ENCODE results near the gene RNU6-1.

RNU6-1 gene

GRCh38 chr15:67832031-67832551 is 7.8 kb downstream of the RNU6-1 start:
- no peak for DNase-seq

DNA sequence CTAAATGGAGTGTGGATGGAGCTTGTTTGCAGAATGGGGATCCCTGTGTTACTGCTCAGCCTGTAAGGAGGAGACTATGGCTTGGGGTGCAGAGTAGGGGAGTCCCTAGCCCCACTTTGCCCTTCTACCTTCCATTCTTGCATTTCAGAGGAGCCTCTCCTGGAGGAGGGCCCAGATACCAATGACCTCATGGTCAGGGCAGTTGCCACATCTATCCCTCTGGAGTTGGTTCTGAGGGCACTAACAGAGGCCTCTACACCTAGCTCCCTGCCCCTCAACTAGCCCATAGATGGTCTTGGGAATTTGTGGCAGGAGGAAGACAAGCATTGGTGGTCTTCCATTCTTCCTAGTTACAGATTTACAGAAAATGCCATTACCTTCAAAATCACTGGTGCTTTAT is 8.5 kb downstream of the RNU6-1 start:
- DNase-seq, result no peak

DNA sequence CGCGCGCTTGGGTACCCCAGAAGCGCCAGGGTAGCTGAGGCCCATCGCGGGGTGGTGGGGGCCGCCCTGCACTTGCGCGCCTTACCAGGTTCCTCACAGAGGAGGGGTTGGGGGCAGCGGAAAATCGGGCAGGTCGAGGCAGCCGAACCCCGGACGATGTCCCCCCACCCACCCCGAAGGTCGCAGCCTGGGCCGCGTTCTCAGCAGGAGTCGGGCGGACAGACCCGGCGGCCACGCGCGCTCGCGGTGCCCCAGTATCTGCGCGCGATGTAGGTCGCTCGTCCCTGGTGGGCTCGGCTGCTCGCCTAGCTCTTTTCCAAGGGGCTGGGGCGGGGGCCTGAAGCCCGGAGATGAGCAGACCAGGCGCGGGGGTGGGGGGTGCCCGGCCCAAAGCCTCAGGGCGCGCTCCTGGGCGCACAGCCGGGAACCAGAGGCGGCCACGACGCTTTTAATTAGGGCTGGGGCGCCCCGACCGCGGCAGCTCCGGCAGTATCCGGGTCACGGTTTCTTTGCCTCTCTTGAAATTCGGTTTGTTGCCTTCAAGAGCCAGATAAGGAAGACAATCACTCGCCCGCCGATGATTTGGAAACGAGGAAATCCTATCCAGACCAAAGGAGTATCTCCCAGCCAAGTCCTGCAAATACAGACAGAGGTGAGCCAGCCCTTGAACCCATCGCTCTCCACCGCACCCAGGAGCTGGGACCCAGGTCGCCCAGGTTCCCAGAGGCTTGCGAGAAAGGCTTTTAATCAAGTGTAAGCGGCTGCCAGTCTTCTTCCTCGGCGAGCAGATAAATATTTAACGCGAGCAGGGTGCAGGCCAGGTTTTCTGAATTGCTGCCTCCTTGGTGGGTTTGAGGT is 10.0 kb downstream of the RNU6-1 start:
- DNase-seq, result no peak

GRCh38 chr15:67828969-67829646 is 10.7 kb downstream of the RNU6-1 start:
- DNase-seq, result no peak

DNA sequence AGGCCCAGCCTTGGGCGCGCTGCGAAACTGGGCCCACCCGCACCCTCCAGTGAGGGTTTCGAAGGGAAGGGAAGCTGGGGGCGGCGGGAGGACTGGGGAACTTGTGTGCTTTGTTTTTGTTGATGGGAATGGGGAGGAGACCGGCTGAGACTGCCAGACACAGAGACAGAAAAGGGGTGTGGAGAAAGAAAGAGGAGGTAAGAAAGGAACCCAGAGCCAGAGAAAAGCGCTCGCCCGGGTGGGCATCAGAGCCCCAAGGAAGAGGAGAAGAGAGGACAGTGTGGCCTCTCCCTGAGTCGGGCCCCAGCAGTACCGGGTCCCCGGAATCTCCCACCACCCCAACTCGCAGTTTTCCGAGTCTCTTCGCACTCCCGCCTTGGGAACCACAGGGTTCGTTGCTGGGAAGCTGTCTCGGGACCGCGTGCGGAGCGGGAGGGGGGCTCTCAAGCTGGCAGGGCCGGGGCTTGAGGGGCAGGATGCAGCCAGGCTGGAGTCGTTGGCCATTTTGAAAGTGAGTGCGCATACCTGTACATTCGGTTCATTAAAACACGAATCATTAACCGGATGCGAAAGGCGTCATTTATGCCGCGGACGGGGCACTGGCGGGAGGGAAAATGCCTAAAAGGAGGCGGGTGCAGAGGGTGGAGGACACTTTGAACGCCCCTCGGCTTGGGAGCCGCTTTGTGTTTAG is 11.4 kb downstream of the RNU6-1 start:
- DNase-seq, result no peak

DNA sequence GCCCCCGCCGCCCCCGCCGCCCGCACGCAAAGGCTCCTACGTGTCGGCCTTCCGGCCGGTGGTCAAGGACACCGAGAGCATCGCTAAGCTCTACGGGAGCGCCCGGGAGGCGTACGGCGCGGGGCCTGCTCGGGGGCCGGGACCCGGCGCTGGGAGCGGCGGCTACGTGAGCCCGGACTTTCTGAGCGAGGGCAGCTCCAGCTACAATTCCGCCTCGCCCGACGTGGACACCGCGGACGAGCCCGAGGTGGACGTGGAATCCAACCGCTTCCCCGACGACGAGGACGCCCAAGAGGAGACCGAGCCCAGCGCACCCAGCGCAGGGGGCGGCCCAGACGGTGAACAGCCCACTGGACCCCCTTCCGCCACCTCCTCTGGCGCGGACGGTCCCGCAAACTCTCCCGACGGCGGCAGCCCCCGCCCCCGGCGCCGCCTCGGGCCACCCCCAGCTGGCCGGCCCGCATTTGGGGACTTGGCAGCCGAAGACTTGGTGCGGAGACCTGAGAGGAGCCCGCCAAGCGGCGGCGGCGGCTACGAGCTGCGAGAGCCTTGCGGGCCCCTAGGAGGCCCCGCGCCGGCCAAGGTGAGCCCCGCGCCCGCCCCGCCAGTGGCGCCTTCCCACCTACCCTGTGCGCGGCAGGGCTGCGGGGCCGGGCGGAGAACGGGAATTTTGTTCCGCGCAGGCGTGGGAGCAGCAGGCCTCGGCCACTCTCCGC is 12.1 kb downstream of the RNU6-1 start:
- no peak for DNase-seq

DNA sequence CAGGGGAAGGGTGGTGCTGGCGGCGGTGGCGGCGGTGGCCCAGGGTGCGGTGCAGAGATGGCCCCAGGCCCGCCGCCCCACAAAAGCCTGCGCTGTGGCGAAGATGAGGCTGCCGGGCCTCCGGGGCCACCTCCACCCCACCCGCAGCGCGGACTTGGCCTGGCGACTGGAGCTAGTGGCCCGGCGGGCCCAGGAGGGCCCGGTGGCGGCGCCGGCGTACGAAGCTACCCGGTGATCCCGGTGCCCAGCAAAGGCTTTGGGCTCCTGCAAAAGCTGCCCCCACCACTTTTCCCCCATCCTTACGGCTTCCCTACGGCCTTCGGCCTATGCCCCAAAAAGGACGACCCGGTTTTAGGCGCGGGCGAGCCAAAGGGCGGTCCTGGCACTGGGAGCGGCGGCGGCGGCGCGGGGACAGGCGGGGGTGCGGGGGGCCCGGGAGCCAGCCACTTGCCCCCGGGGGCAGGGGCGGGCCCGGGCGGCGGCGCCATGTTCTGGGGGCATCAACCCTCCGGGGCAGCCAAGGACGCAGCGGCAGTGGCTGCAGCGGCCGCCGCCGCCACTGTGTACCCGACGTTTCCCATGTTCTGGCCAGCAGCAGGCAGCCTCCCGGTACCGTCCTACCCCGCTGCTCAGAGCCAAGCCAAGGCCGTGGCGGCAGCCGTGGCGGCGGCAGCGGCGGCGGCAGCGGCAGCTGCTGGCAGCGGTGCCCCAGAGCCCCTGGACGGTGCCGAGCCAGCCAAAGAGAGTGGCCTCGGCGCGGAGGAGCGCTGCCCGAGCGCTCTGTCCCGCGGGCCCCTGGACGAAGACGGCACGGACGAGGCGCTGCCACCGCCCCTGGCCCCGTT is 12.9 kb downstream of the RNU6-1 start:
- no peak for DNase-seq

DNA sequence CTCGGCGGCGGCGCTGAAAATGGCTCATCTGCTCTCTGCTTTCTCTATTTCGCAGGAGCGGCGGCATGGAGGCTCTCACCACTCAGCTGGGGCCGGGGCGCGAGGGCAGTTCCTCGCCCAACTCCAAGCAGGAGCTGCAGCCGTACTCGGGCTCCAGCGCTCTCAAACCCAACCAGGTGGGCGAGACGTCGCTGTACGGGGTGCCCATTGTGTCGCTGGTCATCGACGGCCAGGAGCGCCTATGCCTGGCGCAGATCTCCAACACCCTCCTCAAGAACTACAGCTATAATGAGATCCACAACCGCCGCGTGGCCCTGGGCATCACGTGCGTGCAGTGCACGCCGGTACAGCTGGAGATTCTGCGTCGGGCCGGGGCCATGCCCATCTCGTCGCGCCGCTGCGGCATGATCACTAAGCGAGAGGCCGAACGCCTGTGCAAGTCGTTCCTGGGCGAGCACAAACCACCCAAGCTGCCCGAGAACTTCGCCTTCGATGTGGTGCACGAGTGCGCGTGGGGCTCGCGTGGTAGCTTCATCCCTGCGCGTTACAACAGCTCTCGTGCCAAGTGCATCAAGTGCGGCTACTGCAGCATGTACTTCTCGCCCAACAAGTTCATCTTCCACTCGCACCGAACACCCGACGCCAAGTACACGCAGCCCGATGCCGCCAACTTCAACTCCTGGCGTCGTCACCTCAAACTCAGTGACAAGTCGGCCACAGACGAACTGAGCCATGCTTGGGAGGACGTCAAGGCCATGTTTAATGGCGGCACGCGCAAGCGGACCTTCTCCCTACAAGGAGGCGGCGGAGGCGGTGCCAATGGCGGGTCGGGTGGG is 13.7 kb downstream of the RNU6-1 start:
- no peak for DNase-seq

DNA sequence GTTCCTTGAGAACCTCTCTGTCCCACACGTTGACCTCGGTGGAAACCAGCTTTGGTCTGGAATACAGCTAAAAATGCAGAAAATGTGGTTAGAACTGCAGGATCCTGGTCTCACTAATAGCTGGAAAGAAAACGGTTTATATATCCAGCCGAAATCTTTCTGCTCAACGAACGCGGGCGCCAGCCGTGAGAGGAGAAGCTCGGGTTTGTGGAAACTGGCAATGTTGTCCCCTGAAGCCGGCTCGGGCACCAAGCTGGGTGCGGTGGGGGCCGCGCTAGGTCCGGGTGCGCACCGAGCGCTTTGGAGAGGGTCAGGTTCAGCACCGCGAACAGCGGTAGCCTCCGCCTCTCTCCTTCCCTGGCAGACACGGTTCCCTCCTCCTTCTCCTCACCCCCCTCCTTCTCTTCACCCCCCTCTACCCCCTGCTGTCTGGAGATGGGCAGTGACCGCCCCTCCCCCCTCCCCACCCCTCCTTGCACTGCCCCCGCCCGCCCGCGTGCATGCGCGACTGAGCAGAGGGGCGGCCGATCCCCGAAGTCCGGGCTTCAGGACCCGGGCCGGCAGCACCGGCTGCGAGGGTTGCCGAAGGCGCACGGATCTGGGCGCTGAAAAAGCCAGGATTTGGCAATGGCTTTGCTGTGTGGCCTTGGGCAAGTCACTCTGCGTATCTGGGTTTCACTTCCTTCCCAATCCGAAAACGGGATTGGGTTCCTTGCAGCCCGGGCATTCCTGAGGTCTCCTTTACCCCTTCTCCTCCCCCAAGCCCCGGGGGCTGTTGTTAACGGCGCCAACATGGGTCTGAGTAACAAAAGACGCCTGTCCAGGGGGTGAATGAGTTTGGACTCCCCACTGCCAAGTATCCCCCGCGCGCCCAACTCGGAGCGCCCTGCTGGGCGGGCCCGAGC is 14.6 kb downstream of the RNU6-1 start, which contains the start of gene SKOR1:
Gene SKOR1, plus strand, starts transcription at position 534 of the 905 bp plus-strand sequence. Its CDS starts 94 bp downstream, at position 628.
- no peak for DNase-seq

DNA sequence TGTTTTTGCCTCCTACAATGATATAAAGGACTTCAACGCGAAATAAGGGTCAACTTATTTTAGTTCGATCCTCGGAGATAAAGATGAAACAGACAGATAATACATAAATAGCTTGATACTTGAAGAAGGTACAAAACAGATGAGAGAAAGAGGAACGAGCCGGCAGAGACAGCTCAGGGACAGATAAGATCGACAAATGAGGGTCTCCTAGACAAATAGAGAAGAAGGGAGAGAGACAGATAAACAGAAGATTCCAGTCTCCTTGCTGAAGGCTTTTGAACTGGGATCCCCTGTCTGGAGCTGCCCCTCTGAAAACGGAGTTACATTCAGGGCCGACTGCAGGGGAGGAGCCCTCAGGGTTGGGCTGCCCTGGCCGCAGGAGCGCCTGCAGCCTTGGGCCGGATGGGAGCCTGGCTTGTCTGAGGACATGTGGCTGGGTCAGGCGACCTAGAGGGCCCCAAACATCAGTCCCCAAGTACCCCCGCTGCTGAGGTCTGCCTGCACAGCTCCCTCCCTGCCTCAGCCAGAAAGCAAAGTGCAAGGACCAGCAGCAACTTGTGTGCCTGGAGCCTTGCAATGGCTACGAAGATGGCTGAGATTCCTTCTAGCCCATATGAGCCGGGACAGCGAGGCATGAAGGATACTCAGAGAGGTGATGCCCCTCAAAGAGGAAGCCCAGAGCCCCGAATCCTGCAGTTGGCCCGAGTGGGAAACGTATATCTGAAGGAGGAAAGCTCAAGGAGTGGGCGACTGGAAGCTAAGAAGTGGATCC is 15.5 kb downstream of the RNU6-1 start:
- no peak for DNase-seq

GRCh38 chr15:67823314-67824196 is 16.3 kb downstream of the RNU6-1 start:
- peak; percentile 48 for DNase-seq

GRCh38 chr15:67822537-67823313 is 17.1 kb downstream of the RNU6-1 start:
- peak; percentile 21 for DNase-seq

DNA sequence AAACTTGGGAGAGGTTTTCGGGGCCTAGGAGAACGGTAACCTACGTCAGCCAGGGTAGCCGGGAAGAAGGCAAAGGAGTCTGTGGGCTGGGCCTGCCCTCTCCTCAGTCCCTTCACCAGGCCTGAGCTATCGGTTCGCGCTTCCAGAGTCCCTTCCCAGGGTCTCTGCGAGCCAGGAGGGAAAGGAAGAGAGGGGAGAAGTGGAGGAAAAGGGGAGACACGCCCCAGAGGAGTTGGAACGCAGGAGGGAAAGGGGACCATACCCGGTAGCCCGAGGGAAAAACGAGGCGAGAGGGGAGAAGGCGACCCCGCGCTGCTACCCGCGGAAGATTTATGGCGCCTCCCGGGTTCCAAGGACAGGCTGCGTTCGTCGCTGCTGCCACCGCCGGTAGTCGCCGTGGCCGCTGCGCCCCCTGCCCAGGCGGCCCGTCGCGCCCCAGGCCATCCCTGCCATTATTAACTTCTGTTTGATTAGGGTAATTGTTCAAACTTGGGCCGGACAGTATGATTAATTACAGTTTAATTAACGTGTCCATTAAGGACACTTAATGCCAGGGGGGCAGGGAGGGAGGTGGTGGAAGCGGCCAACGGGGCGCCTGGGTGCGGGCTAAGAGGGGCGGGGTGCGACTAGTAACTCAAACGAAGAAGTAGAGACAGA is 17.9 kb downstream of the RNU6-1 start:
- DNase-seq, result no peak

DNA sequence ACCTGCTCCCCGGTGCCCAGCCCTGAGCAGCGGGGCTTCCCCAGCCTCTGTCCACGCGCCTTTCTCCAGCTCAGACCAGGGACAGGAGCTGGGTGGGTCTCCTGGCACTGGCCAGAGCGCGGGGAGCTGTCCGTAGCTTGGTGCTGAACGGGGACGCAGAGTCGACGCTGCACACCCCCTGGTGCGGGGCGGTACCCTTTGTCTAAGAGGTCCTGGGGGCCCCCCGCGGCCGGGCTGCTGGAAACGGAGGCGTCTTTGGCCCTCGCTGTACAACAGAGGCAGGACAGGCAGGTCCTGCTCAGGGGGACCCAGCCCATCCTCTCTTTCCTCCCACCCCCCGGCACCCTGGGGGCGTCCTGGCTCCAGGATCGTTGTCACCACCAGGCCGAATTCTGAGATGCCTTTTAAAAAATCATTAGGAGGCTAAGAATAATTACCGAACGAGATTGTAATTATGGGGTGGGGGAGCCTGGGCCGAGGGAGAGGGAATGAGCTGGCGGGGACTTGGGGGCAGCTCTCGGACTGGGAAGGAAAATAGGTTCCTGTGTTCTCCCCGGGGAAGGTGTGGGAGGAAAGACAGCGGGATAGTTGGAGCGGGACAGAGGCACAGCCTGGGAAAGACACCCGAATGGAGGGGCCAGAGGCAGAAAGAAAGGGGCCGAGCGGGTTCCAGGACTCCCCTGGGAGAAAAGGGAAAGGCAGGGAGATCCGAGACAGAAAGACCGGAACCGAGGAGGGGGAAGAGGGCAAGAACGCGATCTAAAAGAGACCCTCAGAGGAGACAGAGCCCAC is 18.7 kb downstream of the RNU6-1 start:
- no peak for DNase-seq
